SK-N-SH treated with all-trans-retinoic acid at 6 μM for 48 hours (cell line): ENCODE results near the gene ATRNL1.

Source experiments
- ATAC-seq: fragments of 200-7000 bp; cut with Tn5 transposase; 3 replicates; pipeline ENCODE4 v1.9.1; 2020; ENCODE audit warnings: mild to moderate bottlenecking, moderate library complexity
- CSDC2 ChIP-seq: fragments of 250-450 bp; sonication (Bioruptor Pico); IDR thresholded peaks from 2 replicates; pipeline ENCODE4 v1.5.0; 2020; ENCODE audit warnings: mild to moderate bottlenecking, moderate library complexity
- ESRRG ChIP-seq: fragments of 250-450 bp; sonication (Bioruptor Pico); IDR thresholded peaks from 2 replicates; pipeline ENCODE4 v1.6.1; 2021; ENCODE audit warnings: mild to moderate bottlenecking
- GLIS3 ChIP-seq: fragments of 250-450 bp; sonication (Bioruptor Pico); IDR thresholded peaks from 2 replicates; pipeline ENCODE4 v1.5.0; 2020; ENCODE audit warnings: mild to moderate bottlenecking, moderate library complexity
- ISL1 ChIP-seq: fragments of 250-450 bp; sonication (Bioruptor Pico); IDR thresholded peaks from 2 replicates; pipeline ENCODE4 v2.1.2; 2022; ENCODE audit warnings: mild to moderate bottlenecking, moderate library complexity
- OSR1 ChIP-seq: fragments of 250-450 bp; sonication (Bioruptor Pico); IDR thresholded peaks from 2 replicates; pipeline ENCODE4 v1.8.0; 2022; ENCODE audit warnings: moderate library complexity, mild to moderate bottlenecking, inconsistent platforms
- RARB ChIP-seq: fragments of 250-450 bp; sonication (Bioruptor Pico); IDR thresholded peaks from 2 replicates; pipeline ENCODE4 v1.8.0; 2021; ENCODE audit warnings: mild to moderate bottlenecking, moderate library complexity
- SNAI2 ChIP-seq: fragments of 250-450 bp; sonication (Bioruptor Pico); IDR thresholded peaks from 2 replicates; pipeline ENCODE4 v1.5.0; 2020; ENCODE audit warnings: mild to moderate bottlenecking, moderate library complexity
- ZC3H10 ChIP-seq: fragments of 250-450 bp; sonication (Bioruptor Pico); IDR thresholded peaks from 2 replicates; pipeline ENCODE4 v1.5.1; 2021; ENCODE audit warnings: mild to moderate bottlenecking, moderate library complexity
- ZFP30 ChIP-seq: fragments of 450-650 bp; formaldehyde crosslinking; IDR thresholded peaks from 2 replicates; pipeline ENCODE4 v1.5.0; 2022; ENCODE audit warnings: mild to moderate bottlenecking, moderate library complexity
- ZNF565 ChIP-seq: fragments of 450-650 bp; formaldehyde crosslinking; conservative IDR thresholded peaks from 2 replicates; pipeline ENCODE4 v1.5.0; 2020; ENCODE audit warnings: low read depth, mild to moderate bottlenecking, moderate library complexity
- ZNF70 ChIP-seq: fragments of 450-650 bp; formaldehyde crosslinking; IDR thresholded peaks from 2 replicates; pipeline ENCODE4 v1.5.0; 2020; ENCODE audit warnings: mild to moderate bottlenecking, moderate library complexity
- ZNF8 ChIP-seq: fragments of 450-650 bp; formaldehyde crosslinking; IDR thresholded peaks from 2 replicates; pipeline ENCODE4 v1.5.0; 2020; ENCODE audit warnings: mild to moderate bottlenecking, moderate library complexity
- TF ChIP-seq, protein P1 (sequence below): fragments of 250-450 bp; sonication (Bioruptor Pico); IDR thresholded peaks from 2 replicates; pipeline ENCODE4 v1.5.0; 2020; ENCODE audit warnings: mild to moderate bottlenecking, moderate library complexity
- TF ChIP-seq, protein P2 (sequence below): fragments of 250-450 bp; sonication (Bioruptor Pico); IDR thresholded peaks from 2 replicates; pipeline ENCODE4 v1.5.1; 2021; ENCODE audit warnings: mild to moderate bottlenecking, moderate library complexity
- TF ChIP-seq, protein P3 (sequence below): fragments of 250-450 bp; sonication (Bioruptor Pico); IDR thresholded peaks from 2 replicates; pipeline ENCODE4 v1.8.0; 2021; ENCODE audit warnings: low read depth, mild to moderate bottlenecking, moderate library complexity, borderline replicate concordance
- TF ChIP-seq, protein P4 (sequence below): fragments of 250-450 bp; sonication (Bioruptor Pico); IDR thresholded peaks from 2 replicates; pipeline ENCODE4 v1.5.1; 2020; ENCODE audit warnings: low read depth, mild to moderate bottlenecking, moderate library complexity
- TF ChIP-seq, protein P5 (sequence below): fragments of 250-450 bp; sonication (Bioruptor Pico); IDR thresholded peaks from 2 replicates; pipeline ENCODE4 v1.8.0; 2020; ENCODE audit warnings: mild to moderate bottlenecking, moderate library complexity, borderline replicate concordance

The ATRNL1 gene

DNA sequence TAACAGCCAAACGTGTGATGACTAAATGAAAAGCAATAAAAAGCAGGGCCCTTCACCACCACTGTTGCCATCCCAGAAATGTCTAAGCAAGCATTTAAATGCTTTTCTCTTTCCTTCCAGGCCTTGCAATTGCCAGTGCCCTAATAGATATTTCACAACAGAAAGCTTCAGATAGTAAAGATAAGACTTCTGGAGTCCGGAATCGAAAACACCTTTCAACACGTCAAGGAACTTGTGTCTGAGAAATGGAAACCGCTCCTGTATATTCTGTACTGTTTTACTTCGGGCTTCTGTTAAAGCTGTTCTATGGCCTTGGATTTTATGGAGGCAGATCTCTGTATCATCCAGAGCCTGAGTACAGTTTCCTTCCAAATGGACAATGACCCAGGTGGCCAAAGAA lies 851.4 kb downstream of the ATRNL1 start:
- TF ChIP-seq, protein P1, sequence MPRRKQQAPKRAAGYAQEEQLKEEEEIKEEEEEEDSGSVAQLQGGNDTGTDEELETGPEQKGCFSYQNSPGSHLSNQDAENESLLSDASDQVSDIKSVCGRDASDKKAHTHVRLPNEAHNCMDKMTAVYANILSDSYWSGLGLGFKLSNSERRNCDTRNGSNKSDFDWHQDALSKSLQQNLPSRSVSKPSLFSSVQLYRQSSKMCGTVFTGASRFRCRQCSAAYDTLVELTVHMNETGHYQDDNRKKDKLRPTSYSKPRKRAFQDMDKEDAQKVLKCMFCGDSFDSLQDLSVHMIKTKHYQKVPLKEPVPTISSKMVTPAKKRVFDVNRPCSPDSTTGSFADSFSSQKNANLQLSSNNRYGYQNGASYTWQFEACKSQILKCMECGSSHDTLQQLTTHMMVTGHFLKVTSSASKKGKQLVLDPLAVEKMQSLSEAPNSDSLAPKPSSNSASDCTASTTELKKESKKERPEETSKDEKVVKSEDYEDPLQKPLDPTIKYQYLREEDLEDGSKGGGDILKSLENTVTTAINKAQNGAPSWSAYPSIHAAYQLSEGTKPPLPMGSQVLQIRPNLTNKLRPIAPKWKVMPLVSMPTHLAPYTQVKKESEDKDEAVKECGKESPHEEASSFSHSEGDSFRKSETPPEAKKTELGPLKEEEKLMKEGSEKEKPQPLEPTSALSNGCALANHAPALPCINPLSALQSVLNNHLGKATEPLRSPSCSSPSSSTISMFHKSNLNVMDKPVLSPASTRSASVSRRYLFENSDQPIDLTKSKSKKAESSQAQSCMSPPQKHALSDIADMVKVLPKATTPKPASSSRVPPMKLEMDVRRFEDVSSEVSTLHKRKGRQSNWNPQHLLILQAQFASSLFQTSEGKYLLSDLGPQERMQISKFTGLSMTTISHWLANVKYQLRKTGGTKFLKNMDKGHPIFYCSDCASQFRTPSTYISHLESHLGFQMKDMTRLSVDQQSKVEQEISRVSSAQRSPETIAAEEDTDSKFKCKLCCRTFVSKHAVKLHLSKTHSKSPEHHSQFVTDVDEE (CRISPR knock-in tag) = no peak
- peak; percentile 45; the same call in 1 of the 2 replicates for TF ChIP-seq ISL1 (CRISPR knock-in tag)
- TF ChIP-seq, protein P2, sequence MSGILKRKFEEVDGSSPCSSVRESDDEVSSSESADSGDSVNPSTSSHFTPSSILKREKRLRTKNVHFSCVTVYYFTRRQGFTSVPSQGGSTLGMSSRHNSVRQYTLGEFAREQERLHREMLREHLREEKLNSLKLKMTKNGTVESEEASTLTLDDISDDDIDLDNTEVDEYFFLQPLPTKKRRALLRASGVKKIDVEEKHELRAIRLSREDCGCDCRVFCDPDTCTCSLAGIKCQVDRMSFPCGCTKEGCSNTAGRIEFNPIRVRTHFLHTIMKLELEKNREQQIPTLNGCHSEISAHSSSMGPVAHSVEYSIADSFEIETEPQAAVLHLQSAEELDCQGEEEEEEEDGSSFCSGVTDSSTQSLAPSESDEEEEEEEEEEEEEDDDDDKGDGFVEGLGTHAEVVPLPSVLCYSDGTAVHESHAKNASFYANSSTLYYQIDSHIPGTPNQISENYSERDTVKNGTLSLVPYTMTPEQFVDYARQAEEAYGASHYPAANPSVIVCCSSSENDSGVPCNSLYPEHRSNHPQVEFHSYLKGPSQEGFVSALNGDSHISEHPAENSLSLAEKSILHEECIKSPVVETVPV (CRISPR knock-in tag) = no peak
- ATAC-seq = no peak

DNA sequence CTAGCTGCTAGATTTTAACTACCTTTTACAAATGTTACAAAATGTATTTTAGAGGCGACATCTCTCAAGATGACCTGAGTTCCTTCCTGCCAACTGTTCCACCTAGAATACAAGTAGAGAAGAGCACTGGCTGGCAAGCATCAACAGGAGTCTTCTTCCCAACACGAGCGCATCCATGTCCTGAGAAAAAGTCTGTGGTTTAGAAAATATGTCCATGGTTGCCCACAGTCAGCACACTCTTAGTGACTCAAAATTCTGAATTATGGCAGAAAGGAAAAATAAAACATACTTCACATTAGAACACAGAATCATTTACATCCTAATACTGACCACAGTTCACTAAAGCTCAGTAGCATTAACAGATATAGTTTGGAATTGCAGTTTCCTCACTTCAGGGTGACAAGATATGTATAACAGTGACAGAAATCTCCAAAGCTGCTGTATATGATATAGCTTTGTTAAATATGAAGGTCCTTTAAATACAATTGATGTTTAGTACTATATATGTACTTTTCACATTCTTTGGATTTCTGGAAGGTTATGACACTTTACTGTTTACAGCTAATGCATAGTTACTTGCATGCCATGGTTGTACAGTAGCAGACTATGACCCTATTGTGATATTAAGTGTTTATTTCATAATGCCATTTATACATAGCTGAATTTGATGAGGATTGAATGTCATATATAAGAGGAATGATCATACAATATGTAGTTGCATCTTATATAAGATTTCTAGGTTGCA lies 852.7 kb downstream of the ATRNL1 start:
- no peak for ATAC-seq
- TF ChIP-seq OSR1 (CRISPR knock-in tag) (no peak), ESRRG (CRISPR knock-in tag) (no peak), ZNF565 (CRISPR knock-in tag) (no peak), ZNF70 (CRISPR knock-in tag) (no peak), GLIS3 (CRISPR knock-in tag) (no peak), CSDC2 (no peak), RARB (no peak), SNAI2 (no peak), ISL1 (CRISPR knock-in tag) (no peak), ZNF8 (CRISPR knock-in tag) (no peak), ZC3H10 (CRISPR knock-in tag) (no peak), ZFP30 (no peak)
- TF ChIP-seq, protein P2 (CRISPR knock-in tag) = no peak
- TF ChIP-seq, protein P1 (CRISPR knock-in tag) = no peak
- TF ChIP-seq, protein P3, sequence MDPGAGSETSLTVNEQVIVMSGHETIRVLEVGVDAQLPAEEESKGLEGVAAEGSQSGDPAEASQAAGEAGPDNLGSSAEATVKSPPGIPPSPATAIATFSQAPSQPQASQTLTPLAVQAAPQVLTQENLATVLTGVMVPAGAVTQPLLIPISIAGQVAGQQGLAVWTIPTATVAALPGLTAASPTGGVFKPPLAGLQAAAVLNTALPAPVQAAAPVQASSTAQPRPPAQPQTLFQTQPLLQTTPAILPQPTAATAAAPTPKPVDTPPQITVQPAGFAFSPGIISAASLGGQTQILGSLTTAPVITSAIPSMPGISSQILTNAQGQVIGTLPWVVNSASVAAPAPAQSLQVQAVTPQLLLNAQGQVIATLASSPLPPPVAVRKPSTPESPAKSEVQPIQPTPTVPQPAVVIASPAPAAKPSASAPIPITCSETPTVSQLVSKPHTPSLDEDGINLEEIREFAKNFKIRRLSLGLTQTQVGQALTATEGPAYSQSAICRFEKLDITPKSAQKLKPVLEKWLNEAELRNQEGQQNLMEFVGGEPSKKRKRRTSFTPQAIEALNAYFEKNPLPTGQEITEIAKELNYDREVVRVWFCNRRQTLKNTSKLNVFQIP (CRISPR knock-in tag) = no peak
- TF ChIP-seq, protein P4, sequence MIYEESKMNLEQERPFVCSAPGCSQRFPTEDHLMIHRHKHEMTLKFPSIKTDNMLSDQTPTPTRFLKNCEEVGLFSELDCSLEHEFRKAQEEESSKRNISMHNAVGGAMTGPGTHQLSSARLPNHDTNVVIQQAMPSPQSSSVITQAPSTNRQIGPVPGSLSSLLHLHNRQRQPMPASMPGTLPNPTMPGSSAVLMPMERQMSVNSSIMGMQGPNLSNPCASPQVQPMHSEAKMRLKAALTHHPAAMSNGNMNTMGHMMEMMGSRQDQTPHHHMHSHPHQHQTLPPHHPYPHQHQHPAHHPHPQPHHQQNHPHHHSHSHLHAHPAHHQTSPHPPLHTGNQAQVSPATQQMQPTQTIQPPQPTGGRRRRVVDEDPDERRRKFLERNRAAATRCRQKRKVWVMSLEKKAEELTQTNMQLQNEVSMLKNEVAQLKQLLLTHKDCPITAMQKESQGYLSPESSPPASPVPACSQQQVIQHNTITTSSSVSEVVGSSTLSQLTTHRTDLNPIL = no peak

DNA sequence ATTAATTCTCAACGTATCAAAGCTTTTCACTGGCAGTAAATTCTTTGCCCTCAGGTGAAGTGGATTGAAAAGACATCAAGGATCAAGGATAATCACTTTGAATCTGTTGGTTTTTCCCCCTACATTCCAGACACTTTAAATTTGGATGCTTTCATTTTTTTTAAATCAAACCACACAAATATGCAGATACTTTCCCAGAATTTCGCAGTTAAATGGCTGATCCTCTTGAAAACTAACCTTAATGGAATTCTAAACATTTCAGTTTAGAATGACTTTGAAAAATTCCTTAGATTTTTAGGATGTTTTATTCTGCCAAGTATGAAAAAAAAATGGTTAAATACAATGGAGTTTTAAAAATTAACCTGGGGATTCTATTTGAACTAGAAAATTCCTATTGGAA lies 853.9 kb downstream of the ATRNL1 start:
- TF ChIP-seq ZNF8 (CRISPR knock-in tag) (no peak), ISL1 (CRISPR knock-in tag) (peak; percentile 84)
- TF ChIP-seq, protein P5, sequence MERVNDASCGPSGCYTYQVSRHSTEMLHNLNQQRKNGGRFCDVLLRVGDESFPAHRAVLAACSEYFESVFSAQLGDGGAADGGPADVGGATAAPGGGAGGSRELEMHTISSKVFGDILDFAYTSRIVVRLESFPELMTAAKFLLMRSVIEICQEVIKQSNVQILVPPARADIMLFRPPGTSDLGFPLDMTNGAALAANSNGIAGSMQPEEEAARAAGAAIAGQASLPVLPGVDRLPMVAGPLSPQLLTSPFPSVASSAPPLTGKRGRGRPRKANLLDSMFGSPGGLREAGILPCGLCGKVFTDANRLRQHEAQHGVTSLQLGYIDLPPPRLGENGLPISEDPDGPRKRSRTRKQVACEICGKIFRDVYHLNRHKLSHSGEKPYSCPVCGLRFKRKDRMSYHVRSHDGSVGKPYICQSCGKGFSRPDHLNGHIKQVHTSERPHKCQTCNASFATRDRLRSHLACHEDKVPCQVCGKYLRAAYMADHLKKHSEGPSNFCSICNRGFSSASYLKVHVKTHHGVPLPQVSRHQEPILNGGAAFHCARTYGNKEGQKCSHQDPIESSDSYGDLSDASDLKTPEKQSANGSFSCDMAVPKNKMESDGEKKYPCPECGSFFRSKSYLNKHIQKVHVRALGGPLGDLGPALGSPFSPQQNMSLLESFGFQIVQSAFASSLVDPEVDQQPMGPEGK (CRISPR knock-in tag) = no peak
- ATAC-seq = peak; percentile 34; the same call in 2 of the 3 replicates
